PC-3 (cell line): ENCODE data around the gene RPL12. TPM values are rescaled to one million over a fixed set of nuclear protein-coding genes. Genes with fewer than 3 reads are reported as not detected.

ENCODE experiments used
- ATAC-seq: fragments of 200-7000 bp; cut with Tn5 transposase; 2 replicates; pipeline ENCODE4 v1.9.1; 2020; ENCODE audit warnings: mild to moderate bottlenecking, moderate library complexity
- BruUV-seq: library from RNA; stranded (reverse); fragments of 400-500 nt; replicated peaks from 2 replicates; lab custom pipeline; 2021; lab: Mats Ljungman, UMichigan
- CTCF ChIA-PET: fragments of 300-600 bp; sonication (Branson Sonifier 250); formaldehyde crosslinking; loops from one replicate; lab custom pipeline; 2022; ENCODE audit warnings: antibody characterized with exemption; lab: Charles Lee
- POLR2A ChIA-PET: fragments of 300-600 bp; sonication (Branson Sonifier 250); formaldehyde crosslinking; loops from one replicate; lab custom pipeline; 2022; ENCODE audit warnings: antibody characterized with exemption; ENCODE audit not compliant: unreplicated experiment; lab: Charles Lee
- DNase-seq: peaks from one replicate; pipeline ENCODE4 v3.0.0-alpha.2; 2015
- H2AFZ ChIP-seq: fragments of 300-600 bp; sonication (generic); 2 replicates; pipeline ENCODE4 v1.6.0; 2016; ENCODE audit warnings: antibody characterized with exemption, low read length
- H3F3A ChIP-seq: fragments of 300-600 bp; sonication (generic); one replicate; pipeline ENCODE4 v1.6.0; 2017; ENCODE audit warnings: antibody characterized with exemption, low read length, control low read depth, mild to moderate bottlenecking; ENCODE audit not compliant: unreplicated experiment
- H3K27ac ChIP-seq: fragments of 300-600 bp; sonication (generic); 2 replicates; pipeline ENCODE4 v1.5.1; 2016; ENCODE audit warnings: mild to moderate bottlenecking, low read length
- H3K27me3 ChIP-seq: fragments of 300-600 bp; sonication (generic); 2 replicates; pipeline ENCODE4 v1.6.1; 2016; ENCODE audit warnings: low read length, mixed read lengths
- H3K36me3 ChIP-seq: fragments of 300-600 bp; sonication (generic); 2 replicates; pipeline ENCODE4 v1.6.1; 2016; ENCODE audit warnings: low read depth, mixed run types, low read length, mixed read lengths
- H3K4me1 ChIP-seq: fragments of 300-600 bp; sonication (generic); 2 replicates; pipeline ENCODE4 v1.5.1; 2016; ENCODE audit warnings: low read length; ENCODE audit not compliant: insufficient read depth
- H3K4me2 ChIP-seq: fragments of 300-600 bp; sonication (generic); 2 replicates; pipeline ENCODE4 v1.6.0; 2016; ENCODE audit warnings: low read length
- H3K4me3 ChIP-seq: fragments of 300-600 bp; sonication (generic); 2 replicates; pipeline ENCODE4 v1.5.1; 2016; ENCODE audit warnings: mild to moderate bottlenecking, low read length, mixed read lengths
- H3K79me2 ChIP-seq: fragments of 300-600 bp; sonication (generic); 2 replicates; pipeline ENCODE4 v1.6.1; 2017; ENCODE audit warnings: low read length, mixed read lengths
- H3K9ac ChIP-seq: fragments of 300-600 bp; sonication (generic); 2 replicates; pipeline ENCODE4 v1.6.0; 2016; ENCODE audit warnings: mild to moderate bottlenecking, low read length
- H3K9me2 ChIP-seq: fragments of 300-600 bp; sonication (generic); replicated peaks from 2 replicates; pipeline ENCODE4 v1.6.1; 2016; ENCODE audit warnings: mixed run types, low read length, mixed read lengths
- H3K9me3 ChIP-seq: fragments of 300-600 bp; sonication (generic); 2 replicates; pipeline ENCODE4 v1.6.1; 2016; ENCODE audit warnings: low read length, mixed read lengths
- H4K20me1 ChIP-seq: fragments of 300-600 bp; sonication (generic); 2 replicates; pipeline ENCODE4 v1.6.1; 2016; ENCODE audit warnings: low read length, mixed read lengths
- CTCF ChIP-seq: fragments of 300-600 bp; sonication (generic); conservative IDR thresholded peaks from 2 replicates; pipeline ENCODE4 v1.5.1; 2017; ENCODE audit warnings: antibody characterized with exemption, low read depth, mild to moderate bottlenecking, low read length
- EZH2 ChIP-seq: fragments of 300-600 bp; sonication (generic); IDR thresholded peaks from one replicate; pipeline ENCODE4 v1.6.1; 2017; ENCODE audit warnings: antibody characterized with exemption, mild to moderate bottlenecking, low read length; ENCODE audit not compliant: unreplicated experiment
- EZH2phosphoT487 ChIP-seq: fragments of 300-600 bp; sonication (generic); IDR thresholded peaks from 2 replicates; pipeline ENCODE4 v1.6.1; 2018; ENCODE audit warnings: mild to moderate bottlenecking, antibody characterized with exemption, low read length, borderline replicate concordance
- intact Hi-C: fragments of 100-400 bp; cut with micrococcal nuclease; formaldehyde crosslinking; loops from 2 replicates; pipeline ENCODE4 v1.9.0; 2023
- total RNA-seq: library from RNA; depleted of rRNA; stranded (reverse); fragments of >200 nt; gene quantifications from 2 replicates; pipeline ENCODE4 v1.2.3, GENCODE V29; 2014

The RPL12 gene
- total RNA-seq, 1 experiment from 2014 or later, result 1,417 TPM

GRCh38 chr9:127457191-127457878, 6.1 kb upstream of the RPL12 start:
- ChIA-PET CTCF (no interaction called here), POLR2A (interaction anchor here (0.5 kb wide), 1 partner anchor 13 kb away, joined by 5 read pairs; no protein-coding TSS in a partner anchor)
- peak; percentile 91 for ATAC-seq
- H3K9me3 ChIP-seq, result no peaks in the 10 kb centered on the region
- no TSS peak for BruUV-seq
- peak overlapping the region; percentile 48 for H3K27ac ChIP-seq
- peaks cover 5% of the 10 kb centered on the region for H3K79me2 ChIP-seq
- H2AFZ ChIP-seq, result no peak overlapping the region
- H3K4me3 ChIP-seq, result no peak overlapping the region
- DNase-seq, result peak; percentile 73
- H3K4me2 ChIP-seq, result no peak overlapping the region; the same call in 1 of the 2 replicates
- H3K27me3 ChIP-seq, result no peaks in the 10 kb centered on the region
- no peak for TF ChIP-seq EZH2phosphoT487
- TF ChIP-seq EZH2, result no peak
- no peak for TF ChIP-seq CTCF
- H3F3A ChIP-seq, result no peaks in the 10 kb centered on the region
- intact Hi-C loops, result no loop called here
- H3K4me1 ChIP-seq, result peaks cover 15% of the 10 kb centered on the region
- H3K9ac ChIP-seq, result no peak overlapping the region
- H4K20me1 ChIP-seq, result no peaks in the 10 kb centered on the region
- H3K9me2 ChIP-seq, result no peaks in the 10 kb centered on the region
- no peaks in the 10 kb centered on the region for H3K36me3 ChIP-seq

GRCh38 chr9:127455324-127455992, 4.3 kb upstream of the RPL12 start:
- intact Hi-C loops, result no loop called here
- Histone ChIP-seq H3K27me3 (no peaks in the 10 kb centered on the region), H3K9me3 (no peaks in the 10 kb centered on the region), H4K20me1 (peaks cover 5% of the 10 kb centered on the region), H3K27ac (no peak overlapping the region), H3F3A (no peaks in the 10 kb centered on the region), H2AFZ (no peak overlapping the region), H3K9me2 (no peaks in the 10 kb centered on the region), H3K4me3 (no peak overlapping the region), H3K4me1 (peaks cover 18% of the 10 kb centered on the region), H3K79me2 (peaks cover 16% of the 10 kb centered on the region), H3K36me3 (peaks cover 2% of the 10 kb centered on the region), H3K4me2 (no peak overlapping the region), H3K9ac (no peak overlapping the region)
- ChIA-PET CTCF (interaction anchor here (0.5 to 0.6 kb wide), 3 partner anchors 48 to 231 kb away, joined by 3 to 5 read pairs (median 5); no protein-coding TSS in a partner anchor), POLR2A (no interaction called here)
- no TSS peak for BruUV-seq
- peak; percentile 43 for TF ChIP-seq CTCF
- TF ChIP-seq EZH2, result no peak
- TF ChIP-seq EZH2phosphoT487, result no peak
- DNase-seq (peak; percentile 49), ATAC-seq (no peak)
